IPS-NIHi7 (cell line): ENCODE results near the gene PCYT1A.
A peak's percentile ranks its signal among the peaks of the same experiment; 100 is the strongest.
"Not testable (repeated sequence)": the region's sequence is repeated elsewhere in the genome, so short reads cannot be mapped to it uniquely, and the experiment has no call there.

Experiments
- DNase-seq: peaks from one replicate; pipeline ENCODE4 v3.0.0; 2012; ENCODE audit warnings: mixed read lengths; ENCODE audit errors: extremely low spot score

Gene PCYT1A

DNA sequence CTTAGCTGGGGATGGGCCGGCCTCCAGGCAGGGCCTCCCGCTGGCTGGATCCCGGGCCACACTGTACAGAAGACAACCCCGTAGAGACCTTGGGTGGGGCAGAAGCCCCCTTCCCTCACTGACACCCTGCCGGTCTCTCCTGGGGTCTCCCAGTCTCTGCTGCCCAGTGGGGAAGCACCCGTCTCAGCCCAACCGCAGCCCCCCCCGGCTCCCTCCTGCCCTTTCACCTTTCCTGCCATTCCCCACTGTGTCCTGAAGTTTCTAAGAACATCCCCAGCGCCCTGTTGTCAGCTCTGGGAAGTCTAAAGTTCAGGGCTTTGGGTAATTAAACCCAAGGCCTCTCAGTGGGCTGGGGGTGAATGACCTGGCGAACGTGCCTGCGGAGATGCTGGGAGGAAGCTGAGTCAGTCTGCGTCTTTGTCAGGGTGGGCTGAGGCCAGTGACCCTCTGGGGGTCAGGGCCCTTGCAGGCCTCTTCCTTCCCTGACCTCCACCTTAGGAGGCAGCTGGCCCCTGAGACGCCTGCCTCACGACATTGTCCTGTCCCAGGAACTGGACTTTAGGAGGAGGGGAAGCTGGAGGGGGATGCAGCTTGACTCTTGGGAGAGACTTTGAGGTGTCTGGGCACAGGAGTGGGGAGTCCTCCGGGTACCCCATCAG, 72.6 kb downstream of the PCYT1A start:
- no peak for DNase-seq

GRCh38 chr3:196210673-196211556, 76.6 kb downstream of the PCYT1A start, which contains the start of gene ZDHHC19:
TSS of gene ZDHHC19 (minus strand) at chr3:196211400. CDS start at chr3:196211315, 85 bp downstream.
- DNase-seq = peak; percentile 4

DNA sequence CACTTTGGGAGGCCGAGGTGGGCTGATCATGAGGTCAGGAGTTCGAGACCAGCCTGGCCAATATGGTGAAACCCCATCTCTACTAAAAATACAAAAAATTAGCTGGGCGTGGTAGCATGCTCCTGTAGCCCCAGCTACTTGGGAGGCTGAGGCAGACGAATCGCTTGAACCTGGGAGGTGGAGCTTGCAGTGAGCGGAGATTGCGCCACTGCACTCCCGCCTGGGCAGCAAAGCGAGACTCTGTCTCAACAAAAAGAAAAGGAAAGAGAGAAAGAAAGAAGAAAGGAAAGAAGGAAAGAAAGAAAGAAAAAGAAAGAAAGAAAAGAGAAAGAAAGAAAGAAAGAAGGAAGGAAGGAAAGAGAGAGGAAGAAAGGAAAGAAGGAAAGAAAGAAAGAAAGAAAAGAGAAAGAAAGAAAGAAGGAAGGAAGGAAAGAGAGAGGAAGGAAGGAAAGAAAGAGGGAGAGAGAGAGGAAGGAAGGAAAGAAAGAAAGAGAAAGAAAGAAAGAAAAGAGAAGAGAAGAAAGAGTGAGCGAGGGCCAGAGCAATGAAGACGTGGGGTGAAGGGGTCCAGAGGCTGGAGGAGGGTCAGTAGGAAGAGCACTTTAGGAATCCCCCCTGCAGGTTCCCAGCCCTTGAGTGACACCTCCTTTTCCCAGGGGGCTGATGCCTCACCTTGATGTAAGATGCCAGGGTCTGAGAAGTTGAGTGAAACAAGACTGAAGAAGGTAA, 77.4 kb downstream of the PCYT1A start:
- DNase-seq = not testable (repeated sequence)

DNA sequence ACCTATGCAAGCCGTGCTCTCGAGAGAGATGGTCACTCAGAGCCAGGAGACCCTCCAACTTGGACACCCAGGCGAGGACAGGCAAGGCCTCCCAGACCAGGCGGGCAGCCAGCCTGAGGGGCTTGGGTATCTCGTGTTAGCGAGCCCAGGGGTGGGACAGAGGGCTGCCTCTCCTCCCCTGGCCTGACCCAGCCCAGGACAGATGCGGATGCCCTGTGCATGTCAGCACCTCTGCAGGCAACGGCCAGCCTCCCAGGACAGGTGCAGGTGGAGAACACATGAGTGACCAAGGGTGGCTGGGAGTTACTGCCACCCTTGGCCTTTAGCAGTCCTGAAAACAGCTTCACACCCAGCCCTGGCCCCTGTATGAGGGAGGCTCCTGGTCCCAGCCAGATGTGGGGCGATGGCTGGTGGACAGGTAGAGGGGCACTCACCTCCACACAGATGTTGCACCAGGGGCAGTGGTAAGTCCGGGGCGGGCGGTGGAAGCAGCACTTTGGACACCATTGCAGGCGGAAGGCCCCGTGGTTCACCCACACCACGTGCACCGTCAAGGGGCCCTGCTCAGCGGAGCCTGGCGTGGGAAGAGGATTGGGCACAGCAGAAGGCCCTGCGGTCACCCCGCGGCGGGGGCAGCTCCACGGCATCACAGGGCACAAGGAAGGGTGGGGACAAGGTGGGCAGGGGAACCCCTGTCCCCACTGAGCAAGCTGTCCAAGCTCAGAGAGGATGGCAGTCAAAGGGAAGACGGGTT, 78.4 kb downstream of the PCYT1A start:
- peak; percentile 3 for DNase-seq

GRCh38 chr3:196207833-196208607, 79.5 kb downstream of the PCYT1A start:
- peak; percentile 98 for DNase-seq

DNA sequence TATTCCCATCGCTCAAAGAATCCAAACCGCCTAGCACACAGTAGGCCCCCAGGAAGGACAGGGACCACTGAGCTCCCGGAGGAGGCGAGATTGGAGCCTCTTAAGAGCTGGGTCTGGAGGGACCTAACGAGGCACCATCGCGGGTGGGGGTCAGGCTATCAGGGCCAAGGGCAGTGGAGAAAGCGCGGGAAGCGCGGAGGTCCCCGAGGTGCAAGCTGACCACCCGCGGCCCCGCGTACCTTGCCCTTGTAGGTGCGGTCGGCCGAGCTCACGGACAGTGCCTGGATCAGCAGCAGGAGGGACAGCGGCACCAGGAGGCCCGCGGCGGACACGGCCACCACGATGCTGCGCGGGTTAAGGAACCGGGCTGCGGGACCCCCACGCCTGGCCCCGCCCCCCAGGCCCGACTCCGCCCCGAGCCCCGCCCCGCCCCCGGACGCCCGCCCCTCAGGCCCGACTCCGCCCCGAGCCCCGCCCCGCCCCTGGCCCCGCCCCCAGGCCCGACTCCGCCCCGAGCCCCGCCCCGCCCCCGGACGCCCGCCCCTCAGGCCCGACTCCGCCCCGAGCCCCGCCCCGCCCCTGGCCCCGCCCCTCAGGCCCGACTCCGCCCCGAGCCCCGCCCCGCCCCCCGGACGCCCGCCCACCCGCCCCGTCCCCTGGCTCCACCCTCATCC, 80.2 kb downstream of the PCYT1A start:
- peak; percentile 68 for DNase-seq

- peak; percentile 4 for DNase-seq
These were observed 81.9 kb downstream of the PCYT1A start for GRCh38 chr3:196205442-196206205.

- DNase-seq = no peak
These were observed 83.7 kb downstream of the PCYT1A start for GRCh38 chr3:196203846-196204245.

DNA sequence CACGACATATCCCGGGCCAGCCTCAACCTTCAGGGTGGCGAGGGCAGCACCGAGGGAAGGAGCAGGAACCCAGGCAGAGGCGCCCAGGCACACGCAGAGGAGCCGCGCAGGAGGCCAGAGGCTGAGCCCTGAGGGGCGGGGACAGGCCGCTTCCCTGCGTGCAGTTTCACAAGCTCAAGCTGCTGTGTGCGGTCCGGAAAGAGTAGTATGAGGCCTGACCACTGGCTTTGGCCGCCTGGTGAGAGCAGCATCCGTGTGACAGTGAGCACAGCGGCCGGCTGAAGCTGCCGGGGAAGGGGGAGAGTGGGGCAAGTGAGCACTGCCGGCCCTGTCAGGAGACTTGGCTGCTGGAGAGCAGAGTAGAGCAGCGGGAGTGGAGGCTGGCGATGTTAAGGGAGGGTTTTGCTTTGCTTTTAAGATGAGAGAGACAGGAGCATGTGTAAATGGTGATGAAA, 85.0 kb downstream of the PCYT1A start:
- DNase-seq = peak; percentile 8

- peak; percentile 16 for DNase-seq
These were observed 88.5 kb downstream of the PCYT1A start for GRCh38 chr3:196198771-196199753.

DNA sequence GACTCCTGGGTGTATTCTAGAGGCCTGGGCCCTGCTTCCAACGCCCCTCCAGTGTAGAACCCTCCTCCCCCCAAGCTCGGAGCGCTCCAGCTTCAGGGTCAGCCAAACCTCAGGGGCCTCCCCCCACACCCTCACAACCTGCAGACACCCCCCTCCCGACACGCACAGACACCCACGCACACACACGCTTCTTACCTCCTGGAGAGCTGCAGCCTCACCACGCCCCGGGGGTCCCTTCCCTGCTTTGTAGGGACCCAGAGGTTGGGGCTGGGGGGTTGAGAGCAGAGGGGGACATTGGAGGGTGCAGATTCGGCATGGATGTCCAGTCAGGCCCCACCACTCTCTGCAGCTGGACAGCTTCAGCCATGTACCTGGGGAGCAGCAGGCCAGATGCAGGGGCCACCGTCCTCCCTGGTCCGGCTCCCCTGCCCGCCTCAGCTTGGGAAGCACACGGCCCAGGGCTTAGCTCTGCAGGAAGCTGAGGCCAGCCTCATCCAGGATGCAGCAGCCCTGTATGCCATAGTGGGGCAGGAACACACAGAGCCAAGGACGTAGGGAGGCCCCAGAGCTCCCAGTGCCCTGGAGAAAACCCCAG, 89.3 kb downstream of the PCYT1A start:
- DNase-seq = no peak

- peak; percentile 3 for DNase-seq
These were observed 90.0 kb downstream of the PCYT1A start for GRCh38 chr3:196197524-196197923.

GRCh38 chr3:196195664-196196265, 91.8 kb downstream of the PCYT1A start:
- DNase-seq = no peak

DNA sequence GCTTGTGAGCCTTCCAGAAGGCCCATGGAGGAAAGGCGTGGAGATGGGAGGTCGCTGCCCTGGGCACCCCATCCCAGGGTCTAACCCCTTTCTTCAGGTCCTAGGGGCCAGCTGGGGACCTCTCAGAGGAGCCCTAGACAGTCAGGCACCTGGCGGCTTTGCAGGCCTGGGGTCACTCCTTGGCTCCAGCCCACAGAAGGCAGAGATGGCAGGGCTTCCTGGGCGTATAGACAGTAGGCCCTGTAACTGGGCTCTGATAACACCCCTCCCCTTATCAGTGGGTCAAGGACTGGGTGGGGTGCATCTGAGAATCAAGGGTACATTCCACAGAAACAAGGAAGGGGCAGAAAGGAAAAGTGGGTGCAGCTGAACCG, 93.0 kb downstream of the PCYT1A start:
- DNase-seq = no peak

GRCh38 chr3:196193736-196194541, 93.6 kb downstream of the PCYT1A start:
- no peak for DNase-seq

- no peak for DNase-seq
These were observed 94.3 kb downstream of the PCYT1A start for GRCh38 chr3:196193133-196193735.
